ENCODE results near the gene PPFIA2.

Gene PPFIA2

DNA sequence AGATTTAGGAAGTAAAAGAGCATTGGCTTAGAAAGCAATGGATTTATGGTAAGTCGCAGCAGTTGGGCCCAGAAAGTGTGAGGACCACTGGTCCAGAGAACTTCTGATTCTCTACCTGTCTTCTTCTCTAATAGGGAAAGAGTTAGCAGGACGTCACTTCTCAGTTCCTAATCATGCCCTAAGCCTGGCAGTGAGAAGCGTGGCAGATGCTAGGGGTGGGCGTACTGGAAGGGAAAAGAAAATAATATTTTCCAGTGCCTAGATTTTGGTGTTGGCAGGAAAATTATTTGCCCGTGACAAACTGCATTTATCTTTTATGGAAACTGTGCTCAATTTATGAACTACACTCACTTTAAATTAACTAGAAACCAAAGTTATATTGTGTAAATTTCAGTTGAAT, 212.3 kb downstream of the PPFIA2 start:
- DNase-seq (ENCODE audit: low read depth, low spot score): no peak

DNA sequence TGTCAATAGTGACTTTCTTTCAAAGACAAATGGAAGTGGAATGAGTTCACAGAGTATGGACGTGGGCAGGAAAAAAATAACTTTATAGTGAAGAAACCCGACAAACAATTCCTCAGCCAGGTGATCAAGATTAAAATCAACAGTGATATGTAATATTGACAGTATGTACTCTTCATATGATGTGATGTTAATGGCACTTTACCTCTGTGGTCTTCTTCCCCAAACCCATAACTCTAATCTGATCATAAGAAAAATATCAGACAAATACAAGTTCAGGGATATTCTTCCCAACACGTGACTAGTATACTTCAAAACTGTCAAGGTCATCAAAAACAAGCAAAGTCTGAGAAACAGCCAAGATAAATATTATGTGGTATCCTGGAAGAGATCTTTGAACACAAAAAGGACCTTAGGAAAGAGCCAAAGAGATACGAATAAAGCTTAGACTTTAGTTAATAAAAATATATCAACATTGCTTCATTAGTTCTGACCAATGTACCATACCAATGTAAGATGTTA, 215.5 kb downstream of the PPFIA2 start:
- no peak for DNase-seq (ENCODE audit: low read depth, low spot score)

DNA sequence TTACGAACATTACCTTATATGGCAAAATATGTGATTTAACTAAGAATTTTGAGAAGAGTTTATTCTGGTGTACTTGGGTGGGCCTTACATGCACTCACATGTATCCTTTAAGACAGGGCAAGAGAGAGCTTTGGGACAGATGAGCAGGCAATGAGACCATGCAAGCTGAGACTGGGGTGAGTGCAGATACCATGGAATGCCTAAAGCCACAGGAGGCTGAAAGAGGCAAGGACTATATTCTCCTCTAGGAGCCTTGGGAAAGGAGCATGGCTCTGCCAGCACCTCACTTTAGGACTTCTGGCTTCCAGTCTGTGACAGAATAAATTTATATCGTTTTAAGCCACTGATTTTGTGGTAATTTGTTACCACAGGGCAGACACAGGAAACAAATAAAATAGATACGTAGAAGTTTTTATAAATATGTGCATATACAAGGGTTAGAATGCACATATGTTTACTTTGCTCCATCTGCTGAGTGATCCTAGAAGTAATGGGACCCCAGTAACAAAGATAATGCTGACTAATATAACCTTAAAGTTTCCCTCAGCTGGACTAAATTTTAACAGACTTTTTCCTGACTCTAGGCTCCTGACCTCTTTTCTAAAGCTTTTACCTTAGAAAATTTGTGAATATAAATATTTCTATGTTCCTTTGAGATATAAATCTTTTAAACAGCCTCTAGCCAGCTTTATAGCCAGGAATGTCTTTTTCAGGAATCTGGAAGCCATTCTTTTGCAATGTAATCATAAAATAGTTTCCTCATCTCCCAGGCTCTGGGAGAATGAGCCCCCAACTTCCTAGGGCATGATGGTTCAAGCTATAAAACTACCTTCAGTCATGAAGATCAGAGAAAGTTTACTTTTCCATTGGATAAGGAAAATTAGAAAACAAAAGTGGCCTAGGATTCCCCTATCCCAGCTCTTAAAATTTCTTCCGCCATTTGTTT, 216.8 kb downstream of the PPFIA2 start:
- peak; percentile 26 for DNase-seq (ENCODE audit: low read depth, low spot score)

DNA sequence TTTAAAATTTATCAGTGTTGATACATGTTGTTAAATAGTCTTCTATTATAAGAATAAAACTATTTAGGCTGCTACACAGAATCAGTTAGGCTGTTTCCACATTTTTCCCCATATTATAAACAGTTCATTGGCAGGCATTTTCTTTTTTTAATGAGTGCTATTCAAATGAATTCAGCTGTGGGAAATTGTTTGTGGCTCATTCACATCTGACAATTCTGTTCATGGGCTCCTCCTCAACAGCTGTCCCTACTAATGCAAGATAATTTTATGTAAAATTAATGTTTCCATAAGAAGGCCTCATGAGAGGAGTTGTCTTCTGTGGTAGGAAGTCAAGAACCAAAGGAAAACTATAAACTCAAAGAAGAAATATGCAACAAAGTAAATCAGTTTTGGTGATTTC, 218.0 kb downstream of the PPFIA2 start:
- DNase-seq (ENCODE audit: low read depth, low spot score): peak; percentile 16

DNA sequence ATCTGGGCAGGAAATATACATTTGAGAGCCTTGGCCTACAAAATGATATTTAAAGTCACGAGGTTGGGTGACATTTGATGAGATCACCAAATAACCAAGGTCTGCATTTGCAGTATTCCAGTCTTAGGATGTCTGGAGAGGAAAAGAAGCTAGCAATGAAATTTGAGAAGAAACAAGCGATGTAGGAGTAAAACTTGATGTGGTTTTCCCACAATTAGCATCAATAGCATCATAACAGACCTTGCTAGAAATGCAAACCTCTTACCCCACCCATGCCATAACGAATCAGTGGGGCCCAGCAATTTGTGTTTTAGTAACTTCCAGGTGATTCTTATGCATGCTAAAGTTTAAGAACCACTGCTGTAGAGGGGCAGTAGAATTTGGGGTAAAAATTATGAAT, 219.9 kb downstream of the PPFIA2 start:
- DNase-seq (ENCODE audit: low read depth, low spot score): no peak

DNA sequence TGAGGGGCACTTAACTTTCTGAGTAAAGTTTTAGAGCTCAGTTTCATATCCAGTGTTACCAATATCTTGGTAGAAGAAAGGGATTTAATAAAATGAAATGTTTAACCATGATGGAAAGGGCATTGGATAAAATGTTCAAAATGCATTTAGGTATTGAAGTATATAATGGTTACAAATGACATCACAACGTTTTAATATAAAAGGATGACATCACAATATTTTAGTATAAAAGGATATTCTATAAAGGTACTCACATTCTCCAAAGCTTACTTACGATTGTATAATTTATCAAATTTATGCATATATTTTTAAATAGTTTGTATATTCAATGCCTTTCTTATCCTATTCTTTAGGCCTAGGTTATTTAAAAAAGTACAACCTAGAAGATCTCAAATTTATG, 226.1 kb downstream of the PPFIA2 start:
- no peak for DNase-seq (ENCODE audit: low read depth, low spot score)

DNA sequence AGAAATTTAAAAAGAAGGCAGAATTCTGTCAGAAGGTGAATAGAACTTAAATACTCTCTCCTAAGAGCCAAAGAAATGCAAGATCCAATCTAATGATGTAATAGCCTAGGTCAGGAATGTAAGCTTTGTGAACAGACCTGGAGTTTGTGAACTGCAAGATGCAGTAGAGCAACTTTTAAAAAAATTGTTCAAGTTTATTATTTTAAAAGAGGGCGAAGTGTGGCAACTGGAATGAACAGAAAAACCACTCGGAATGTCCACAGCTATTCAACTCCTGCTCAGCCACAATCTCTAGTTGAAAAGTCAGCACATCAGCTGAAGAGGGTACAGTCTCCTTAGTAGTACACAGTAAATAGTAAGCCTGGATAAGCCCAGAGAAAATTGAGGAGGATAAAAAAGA, 228.8 kb downstream of the PPFIA2 start:
- DNase-seq (ENCODE audit: low read depth, low spot score): peak; percentile 76

DNA sequence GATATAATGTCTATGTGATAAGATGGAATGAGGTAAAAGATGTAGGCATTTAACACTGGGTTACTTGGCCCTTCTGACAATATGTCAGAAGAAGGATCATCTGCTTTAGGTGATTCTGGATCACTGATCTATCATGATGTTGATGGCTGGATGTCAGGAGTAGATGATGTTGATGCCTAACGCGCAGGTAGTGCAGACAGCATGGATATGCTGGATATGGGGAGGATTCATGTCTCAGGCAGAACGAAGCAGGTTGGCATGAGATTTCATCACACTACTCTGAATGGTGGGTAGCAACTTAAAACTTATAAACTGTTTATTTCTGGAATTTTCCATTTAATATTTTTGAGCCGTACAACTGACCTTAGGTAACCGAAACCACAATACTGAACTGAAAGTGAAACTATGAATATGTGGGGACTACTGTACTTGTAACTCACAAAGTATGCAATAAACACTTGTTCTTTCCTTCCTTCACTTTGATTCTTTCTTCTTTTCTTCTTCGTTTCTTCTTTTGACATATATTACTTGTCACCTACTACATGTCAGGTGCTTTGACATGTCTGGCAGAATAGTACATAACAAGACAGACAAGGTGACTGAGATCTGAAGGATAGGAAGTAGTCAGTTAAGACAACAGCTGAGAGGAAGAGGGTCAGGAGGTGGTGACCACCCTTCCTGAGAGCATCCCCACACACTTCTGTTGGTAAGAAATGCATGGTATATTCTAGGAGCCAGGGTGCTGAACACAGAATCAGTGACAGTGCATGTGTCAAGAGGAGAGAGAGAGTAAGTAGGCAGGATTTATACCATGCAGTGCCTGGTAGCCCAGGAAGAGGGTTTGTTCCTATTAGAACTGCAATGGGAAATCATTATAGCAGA, 238.8 kb downstream of the PPFIA2 start:
- peak; percentile 20 for DNase-seq (ENCODE audit: low read depth, low spot score)

DNA sequence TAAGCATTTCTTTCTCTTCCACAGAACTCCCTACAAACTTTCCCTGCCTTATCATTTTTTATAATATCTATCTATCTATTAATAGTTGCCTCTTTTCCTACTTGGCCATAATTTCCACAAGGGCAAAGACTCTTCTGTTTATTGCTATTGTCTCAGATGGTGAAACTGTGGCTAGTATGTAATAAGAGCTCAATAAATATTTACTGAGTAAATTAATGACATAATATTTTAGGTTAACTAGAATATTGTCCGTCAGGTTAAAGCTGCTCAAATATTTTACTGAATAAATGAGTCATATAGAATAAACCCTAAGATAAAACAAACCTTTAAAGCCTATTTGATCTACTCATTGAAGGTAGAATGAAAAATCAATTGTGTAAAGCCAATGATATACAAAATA, 240.5 kb downstream of the PPFIA2 start:
- DNase-seq (ENCODE audit: low read depth, low spot score): no peak

DNA sequence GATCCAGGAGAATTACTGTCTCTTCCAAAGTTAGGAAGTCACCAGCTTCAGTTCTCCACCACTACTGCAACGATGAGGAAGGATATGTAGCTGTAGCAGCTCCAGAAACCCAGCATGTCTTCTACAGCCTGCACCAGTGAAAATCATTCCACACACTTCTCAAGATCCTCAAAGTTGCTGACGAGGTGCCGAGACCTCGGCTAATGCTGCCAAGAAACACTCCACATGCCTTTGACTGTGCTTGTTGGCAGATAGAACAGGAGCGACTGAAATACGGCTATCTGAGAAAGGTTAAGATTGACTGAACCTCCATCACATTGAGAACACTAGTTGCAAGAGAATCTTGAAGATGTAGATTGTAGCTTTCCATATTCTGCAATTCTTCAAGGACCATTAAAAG, 241.9 kb downstream of the PPFIA2 start:
- no peak for DNase-seq (ENCODE audit: low read depth, low spot score)

DNA sequence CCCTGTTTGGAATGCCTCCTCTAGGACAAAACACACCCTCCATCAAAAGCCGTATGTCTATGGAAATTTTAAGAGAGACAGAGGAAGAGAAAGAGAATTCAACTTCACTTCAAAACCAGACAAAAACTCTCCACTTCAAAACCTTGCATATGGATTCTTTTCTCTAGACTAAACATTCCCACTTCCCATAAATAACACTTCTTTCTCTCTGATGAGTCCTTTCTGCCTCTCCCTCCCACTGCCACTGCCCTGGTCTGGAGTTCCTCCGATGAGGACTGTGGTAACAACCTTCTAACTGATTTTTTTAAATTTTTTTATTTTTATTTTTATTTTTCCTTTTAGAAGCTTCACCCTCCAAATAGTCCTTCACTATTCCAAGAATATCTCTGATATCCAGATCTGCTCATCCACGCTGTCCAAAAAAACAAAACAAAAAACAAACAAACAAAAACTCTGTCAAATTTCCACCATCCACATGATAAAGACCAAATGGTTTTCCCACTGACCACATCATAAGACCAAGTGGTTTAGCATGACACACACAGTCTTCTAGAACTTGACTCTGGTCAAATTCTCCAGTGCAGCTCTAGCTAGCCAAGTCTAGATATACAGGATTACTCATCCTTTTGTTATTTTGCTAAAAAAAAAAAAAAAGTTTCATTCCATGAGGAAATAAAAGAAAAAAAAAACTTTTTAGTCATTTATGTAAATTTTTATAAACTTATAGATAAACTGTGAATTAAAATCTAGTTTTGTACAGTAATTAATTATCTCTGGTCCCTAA, 256.0 kb downstream of the PPFIA2 start:
- peak; percentile 87 for DNase-seq (ENCODE audit: low read depth, low spot score)

DNA sequence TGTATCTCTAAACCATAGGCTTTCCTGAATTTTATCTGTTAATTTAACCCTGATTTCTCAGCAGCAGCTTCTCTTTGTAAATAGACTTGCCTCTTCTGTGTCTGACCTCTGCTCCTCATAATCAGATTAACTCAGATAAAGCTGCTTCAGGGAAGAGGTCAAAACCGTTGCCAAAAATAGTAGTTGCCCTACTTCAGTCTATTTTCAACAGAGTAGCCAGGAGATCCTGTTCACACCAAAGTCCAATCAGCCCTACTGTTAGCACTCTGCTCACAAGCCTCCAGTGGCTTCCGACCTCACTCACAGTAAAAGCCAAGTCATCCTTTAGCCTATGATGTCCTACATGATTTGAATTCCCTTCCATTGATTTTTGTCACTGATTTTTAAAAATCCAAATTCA, 258.4 kb downstream of the PPFIA2 start:
- DNase-seq (ENCODE audit: low read depth, low spot score): no peak

DNA sequence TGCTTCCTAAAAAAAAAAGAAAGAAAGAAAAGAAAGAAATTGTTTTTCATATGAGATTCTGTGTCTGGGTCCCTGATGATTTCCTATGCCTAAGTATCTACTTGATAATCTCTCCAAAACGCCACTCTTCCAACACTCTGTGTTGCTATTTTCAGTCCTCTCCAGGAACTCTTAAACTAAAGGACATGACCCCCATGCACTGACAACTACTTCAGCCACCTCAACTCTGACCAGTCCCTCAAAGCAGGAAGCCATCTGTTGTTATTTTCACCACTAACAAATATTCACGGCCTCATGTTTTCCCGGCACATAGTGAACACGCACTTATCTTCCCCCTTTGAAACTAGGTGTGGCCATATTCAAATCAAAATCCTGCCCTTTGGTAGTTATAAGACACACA, 259.3 kb downstream of the PPFIA2 start:
- DNase-seq (ENCODE audit: low read depth, low spot score): no peak

DNA sequence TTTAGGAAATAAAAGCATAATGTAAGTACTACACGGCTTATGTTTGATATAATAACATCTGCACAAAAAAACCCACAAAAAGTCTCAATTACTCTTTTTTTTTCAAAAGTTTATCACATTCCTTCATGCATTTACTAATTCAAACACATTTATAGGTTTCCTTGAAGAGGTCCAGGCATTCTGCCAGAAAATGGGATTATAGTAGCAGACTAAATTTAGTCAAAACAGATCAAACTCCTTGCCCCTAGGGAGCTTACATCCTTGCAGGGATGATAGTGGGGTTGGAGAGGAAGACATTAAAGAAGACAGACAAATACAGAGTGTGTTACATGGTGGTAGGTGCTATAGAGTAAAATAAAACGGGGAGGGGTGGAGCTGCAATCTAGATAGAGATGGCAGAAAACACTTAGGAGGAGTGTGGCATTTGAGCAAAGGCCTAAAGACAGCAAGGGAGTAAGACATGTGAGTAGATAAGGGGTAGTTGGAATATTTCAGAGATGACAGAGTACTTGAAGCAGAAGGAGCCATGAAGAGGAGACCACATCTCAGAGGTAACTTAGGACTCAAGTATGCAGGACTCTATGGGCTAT, 266.9 kb downstream of the PPFIA2 start:
- DNase-seq (ENCODE audit: low read depth, low spot score): peak; percentile 68

DNA sequence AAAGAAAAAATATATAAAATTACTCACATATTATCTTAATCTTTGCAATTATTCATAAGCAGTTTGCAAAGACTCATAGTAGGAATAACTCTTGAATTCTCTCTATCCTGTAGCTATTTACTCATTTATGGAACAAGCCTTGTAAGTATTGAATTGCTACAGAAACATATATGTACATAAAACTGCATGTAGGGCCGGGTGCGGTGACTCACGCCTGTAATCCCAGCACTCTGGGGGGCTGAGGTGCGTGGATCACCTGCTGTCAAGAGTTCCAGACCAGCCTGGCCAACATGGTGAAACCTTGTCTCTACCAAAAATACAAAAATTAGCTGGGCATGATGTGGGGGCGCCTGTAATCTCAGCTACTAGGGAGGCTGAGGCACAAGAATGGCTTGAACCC, 286.2 kb downstream of the PPFIA2 start:
- DNase-seq (ENCODE audit: low read depth, low spot score): no peak

DNA sequence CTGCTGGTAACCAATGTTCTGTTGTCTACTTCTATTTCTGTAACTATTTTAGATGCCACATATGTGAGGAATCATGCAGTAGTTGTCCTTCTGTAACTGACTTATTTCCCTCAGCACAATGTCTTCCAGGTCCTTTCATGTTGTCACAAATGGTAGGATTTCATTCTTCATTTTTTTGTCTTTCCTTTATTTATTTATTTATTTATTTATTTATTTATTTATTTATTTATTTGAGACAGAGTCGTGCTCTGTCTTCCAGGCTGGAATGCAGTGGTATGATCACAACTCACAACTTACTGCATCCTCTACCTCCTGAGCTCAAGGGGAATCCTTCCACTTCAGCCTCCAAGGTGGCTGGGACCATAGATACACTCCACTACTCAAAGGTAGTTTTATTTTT, 288.2 kb downstream of the PPFIA2 start:
- no peak for DNase-seq (ENCODE audit: low read depth, low spot score)

DNA sequence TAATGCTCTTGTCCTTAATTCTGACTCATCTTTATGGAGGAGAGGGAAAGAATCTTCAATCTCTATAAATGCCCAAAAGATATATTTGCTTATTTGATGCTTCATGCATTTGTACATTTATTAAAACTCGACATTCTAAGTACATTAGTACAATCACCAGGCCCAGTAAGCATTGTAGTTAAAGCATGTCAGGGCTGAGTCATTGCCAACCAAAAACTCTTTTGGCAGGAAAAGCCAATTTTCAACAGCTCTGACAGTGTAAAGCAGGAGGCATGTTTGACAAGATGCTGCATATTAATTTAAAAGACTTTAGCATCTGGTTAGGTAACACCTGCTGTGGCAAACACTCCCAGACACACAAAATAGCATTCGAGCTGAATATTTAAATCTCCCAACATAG, 290.9 kb downstream of the PPFIA2 start:
- peak; percentile 86 for DNase-seq (ENCODE audit: low read depth, low spot score)

DNA sequence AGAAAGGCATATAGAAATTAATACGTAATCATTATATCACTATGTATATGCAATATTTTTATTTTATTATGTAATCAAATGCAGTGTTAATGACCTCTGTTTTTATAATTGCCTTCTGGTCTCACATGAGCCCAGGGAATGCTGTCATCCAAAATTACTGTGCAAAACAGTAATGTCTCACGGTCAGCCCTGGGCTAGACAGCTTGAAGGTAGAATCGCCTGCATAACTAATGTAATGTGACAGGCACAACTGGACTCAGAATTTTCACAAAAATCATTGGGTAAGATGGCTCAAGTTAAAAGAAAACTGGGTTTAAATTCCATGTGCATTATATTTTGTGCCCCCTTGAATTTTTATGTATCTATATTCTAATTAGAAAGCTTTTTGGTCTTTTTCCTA, 293.3 kb downstream of the PPFIA2 start:
- DNase-seq (ENCODE audit: low read depth, low spot score): no peak

DNA sequence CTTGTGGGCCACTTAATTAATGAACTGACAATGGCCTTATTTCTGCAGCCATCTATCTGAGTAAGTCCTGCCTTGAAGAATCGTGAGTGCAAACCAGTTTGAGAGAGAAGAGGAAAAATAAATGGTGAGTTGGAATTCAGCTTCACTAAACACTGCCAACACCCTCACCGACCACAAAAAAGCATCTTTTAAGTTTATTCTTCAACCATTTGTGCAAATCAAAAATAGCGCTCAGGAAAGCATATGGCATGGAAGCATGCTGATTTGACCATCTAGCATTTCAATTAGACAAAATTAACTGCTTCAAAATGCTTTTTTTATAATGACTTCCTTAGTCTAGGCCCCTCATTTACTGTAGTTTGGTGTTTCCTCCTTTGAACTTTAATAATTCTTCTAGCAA, 294.0 kb downstream of the PPFIA2 start:
- DNase-seq (ENCODE audit: low read depth, low spot score): peak; percentile 6

DNA sequence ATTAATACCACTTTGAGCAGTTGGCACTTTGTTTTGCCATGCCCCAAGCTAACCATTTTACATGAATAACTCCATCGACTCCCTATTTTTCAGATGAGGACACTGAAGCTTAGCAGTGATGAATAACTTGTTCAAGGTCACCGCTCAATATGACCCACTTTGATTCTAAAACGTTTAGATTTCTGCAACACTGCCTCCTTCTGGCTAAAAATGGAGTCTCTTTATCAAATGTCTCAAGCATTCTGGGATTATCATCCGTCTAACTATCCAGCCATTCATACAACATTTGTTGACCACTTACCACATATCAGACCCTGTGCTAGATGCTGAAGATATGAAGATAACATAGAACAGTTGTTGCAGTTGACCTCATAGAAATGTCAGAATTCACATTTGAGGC, 298.0 kb downstream of the PPFIA2 start:
- no peak for DNase-seq (ENCODE audit: low read depth, low spot score)

All from astrocyte of the hippocampus (primary cell).